ENCODE measurements around the gene TBX21.
"Not testable (repeated sequence)": the region's sequence is repeated elsewhere in the genome, so short reads cannot be mapped to it uniquely, and the experiment has no call there.

Gene TBX21

GRCh38 chr17:47725446-47726111 lies 7.5 kb upstream of the TBX21 start:
- DNase-seq, result no peak

DNA sequence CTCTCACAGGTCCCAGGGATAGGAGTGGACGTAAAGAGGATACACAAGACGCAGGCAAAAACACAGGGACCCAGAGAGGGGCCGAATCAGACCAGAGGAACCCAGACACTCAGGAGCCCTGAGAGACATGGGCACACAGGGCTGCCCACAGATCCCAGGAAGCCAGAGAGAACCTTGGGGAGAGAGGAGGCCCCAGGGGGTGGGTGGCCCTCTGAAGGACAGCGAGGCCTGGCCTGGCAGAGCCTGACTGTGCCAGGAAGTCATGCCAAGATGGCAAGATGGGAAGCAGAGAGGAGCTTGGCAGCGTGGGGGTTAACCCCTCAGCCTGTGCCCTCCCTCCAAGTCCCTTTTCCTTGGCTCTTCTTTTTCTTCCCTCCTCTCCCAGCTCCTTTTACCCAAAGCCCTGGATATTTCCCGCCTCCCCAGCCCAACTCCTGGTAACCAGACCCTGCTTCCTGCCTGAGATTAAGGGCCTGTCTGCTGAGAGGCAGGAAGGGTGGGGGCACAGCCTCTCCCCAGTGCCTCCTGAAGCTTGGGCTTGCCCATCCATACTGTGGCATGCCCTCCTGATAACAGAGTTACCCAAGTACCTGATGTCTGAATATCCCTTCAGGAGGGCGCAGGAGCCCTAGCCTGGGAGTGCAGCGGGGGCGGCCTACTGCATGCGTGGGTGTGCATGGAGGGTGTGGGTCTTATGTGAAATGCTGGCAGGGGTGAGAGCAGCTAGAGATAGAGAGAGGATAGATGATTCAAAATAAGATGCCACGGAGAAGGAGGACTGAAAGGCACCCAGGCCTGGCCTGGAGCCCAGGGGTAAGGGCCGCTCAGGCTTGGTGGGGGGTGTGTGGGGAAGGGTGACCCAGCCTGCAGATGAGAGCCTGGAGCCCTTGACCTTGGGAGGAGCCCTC lies 6.0 kb upstream of the TBX21 start:
- intact Hi-C loops (cut with DNase I), result no loop called here
- peak in 11 of 42 donors; percentile 29 to 64 (median 34) for DNase-seq

More at GRCh38 chr17:47725446-47726111, 7.5 kb upstream of the TBX21 start:
- intact Hi-C loops (cut with DNase I), result no loop called here

DNA sequence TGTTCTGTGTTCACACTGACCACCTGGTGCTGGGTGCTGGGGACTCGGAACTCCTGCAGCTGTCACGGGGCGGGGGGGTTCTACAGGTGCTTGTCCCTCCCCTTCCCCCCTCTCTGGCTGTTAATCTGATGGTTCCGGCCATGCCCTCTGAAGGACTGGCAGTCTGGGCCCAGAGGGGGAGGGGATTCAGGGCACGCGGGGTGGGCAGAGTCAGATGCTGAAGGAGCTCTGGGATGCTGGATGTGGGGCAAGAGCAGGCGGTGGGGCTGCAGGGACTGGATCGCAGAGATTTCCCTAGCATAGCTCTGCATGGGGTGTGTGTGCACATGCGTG lies 5.4 kb upstream of the TBX21 start:
- intact Hi-C loops (cut with DNase I), result no loop called here
- DNase-seq, result no peak

DNA sequence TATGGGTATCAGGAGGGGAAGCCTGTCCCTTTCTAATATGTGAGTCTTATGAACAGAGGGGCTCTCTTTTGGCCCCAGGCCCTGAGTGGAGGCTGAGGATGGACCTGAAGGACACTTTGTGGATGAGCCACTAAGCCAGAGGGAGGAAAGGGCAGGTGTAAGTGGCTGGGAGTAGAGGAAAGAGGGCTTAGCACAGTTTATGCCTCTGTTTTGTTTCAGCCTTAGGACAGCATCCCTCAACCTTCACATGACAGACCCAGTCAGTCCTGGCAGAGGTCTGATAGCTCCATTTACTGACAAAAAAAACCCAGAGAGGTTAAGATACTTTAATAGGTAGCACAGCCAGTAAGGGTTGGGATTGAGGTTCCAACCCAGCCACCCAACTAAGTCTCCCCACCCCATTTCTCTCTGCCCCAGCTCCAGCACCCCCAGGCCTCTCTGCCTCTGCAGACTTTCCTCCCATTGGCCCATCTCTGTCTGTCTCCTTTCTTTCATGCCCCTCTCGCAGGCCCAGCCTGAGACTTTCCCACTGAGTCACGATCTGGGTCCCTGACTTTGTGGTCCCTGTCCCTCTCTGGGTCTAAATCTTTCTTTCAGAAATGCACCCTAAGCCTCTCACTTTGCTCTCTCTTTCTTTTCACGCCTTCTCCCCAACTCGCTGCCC lies 4.7 kb upstream of the TBX21 start:
- no peak for DNase-seq
- intact Hi-C loops (cut with DNase I), result no loop called here

DNA sequence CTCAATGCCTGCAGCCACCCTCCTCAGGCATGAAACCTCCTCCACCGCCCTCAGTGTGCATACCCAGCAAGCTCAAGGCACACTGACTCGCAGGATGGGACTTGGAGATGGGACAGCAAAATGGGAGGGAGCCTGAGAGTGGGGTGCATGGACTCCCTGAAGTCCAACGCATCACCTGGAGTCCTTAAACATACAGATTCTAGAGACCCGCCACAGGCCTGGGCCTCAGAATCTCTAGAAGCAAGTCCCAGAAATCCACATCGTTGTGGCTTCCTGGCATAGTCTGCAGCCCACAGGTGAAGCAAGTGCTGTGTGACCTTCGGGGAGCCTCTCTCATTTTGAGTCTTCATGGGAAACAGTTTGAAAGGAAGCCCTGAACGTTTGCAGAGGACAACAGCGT lies 3.6 kb upstream of the TBX21 start:
- intact Hi-C loops (cut with DNase I), result no loop called here
- DNase-seq, result no peak

GRCh38 chr17:47730681-47731080 lies 2.4 kb upstream of the TBX21 start:
- DNase-seq, result no peak
- intact Hi-C loops (cut with DNase I), result no loop called here

- intact Hi-C loops (cut with DNase I), result no loop called here
- DNase-seq, result no peak
Measured at GRCh38 chr17:47731396-47731795, 1.6 kb upstream of the TBX21 start.

DNA sequence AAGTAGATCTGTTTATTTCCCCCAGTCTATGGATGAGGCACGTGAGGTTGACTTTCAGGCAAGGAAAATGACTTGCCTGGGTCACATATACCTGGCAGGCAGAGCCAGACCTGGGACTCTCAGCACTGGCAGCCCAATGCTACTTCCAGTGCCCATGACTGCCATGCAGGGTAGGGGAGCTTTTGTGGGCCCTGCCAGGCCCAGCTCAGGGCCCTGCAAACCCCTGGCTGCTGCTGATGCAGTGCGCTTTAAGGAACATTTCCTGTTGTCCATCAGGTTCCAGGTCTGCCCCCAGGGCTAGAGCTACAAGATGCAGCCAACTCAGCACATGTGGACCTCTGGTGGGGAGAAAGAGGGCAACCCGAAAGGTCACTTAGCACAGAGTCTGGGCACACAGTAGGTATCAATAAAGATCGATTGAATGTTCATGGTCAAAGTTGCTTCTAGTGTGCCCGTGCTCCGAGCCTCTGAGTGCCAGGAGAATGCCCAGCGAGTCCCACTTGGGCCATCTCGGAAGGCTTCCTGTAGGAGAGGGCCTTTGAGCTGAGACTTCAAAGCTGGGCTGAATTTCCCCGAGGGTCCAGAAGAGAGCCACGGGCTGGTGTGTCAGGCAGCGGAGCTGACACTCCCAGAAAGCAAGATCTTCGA lies 513 bp upstream of the TBX21 start:
- intact Hi-C loops (cut with DNase I), result no loop called here
- no peak for DNase-seq

GRCh38 chr17:47733674-47734410 lies 806 bp downstream of the TBX21 start:
- intact Hi-C loops (cut with DNase I), result no loop called here

GRCh38 chr17:47735139-47735464 lies 2.1 kb downstream of the TBX21 start:
- intact Hi-C loops (cut with DNase I), result no loop called here
- DNase-seq, result peak in 1 of 42 donors; percentile 10

More at GRCh38 chr17:47733674-47734410, 806 bp downstream of the TBX21 start:
- DNase-seq, result peak in 1 of 42 donors; percentile 7

DNA sequence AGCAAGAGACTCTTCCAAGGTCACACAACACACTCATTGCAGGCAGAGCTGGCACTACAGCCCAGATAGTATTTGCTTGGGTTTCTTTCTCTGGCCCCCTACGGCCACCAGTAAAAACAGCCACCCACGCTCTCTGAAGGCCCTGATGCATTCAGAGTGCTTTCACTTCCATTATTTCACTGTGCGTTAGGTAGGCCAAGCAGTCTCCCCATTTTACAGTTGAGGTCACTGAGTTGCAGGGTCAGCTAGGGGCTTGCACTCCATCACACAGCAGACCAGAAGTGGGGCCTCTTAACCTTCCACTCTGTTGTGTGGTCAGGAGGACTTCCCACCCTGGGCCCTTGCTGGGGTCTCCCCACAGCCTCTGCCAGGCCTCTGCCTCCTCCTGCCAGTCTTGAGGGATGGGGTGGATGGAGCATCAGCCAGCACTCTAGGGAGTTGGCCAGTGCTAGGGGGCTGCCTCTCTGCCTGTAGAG lies 2.5 kb downstream of the TBX21 start:
- intact Hi-C loops (cut with DNase I), result no loop called here
- DNase-seq, result peak in 9 of 42 donors; percentile 1 to 30 (median 17)

GRCh38 chr17:47736501-47737495 lies 3.8 kb downstream of the TBX21 start:
- DNase-seq, result peak in 8 of 42 donors; percentile 1 to 29 (median 12)
- intact Hi-C loops (cut with DNase I), result no loop called here

- DNase-seq, result peak in 6 of 42 donors; percentile 4 to 18 (median 8)
- intact Hi-C loops (cut with DNase I), result no loop called here
Measured at GRCh38 chr17:47738178-47738577, 5.1 kb downstream of the TBX21 start.

GRCh38 chr17:47739150-47739549 lies 6.1 kb downstream of the TBX21 start:
- DNase-seq, result peak in 3 of 42 donors; percentile 8 to 16 (median 12)
- intact Hi-C loops (cut with DNase I), result no loop called here

- DNase-seq, result peak in 4 of 42 donors; percentile 13 to 41 (median 29)
- intact Hi-C loops (cut with DNase I), result not testable (repeated sequence)
Measured at GRCh38 chr17:47739945-47740344, 6.9 kb downstream of the TBX21 start.

DNA sequence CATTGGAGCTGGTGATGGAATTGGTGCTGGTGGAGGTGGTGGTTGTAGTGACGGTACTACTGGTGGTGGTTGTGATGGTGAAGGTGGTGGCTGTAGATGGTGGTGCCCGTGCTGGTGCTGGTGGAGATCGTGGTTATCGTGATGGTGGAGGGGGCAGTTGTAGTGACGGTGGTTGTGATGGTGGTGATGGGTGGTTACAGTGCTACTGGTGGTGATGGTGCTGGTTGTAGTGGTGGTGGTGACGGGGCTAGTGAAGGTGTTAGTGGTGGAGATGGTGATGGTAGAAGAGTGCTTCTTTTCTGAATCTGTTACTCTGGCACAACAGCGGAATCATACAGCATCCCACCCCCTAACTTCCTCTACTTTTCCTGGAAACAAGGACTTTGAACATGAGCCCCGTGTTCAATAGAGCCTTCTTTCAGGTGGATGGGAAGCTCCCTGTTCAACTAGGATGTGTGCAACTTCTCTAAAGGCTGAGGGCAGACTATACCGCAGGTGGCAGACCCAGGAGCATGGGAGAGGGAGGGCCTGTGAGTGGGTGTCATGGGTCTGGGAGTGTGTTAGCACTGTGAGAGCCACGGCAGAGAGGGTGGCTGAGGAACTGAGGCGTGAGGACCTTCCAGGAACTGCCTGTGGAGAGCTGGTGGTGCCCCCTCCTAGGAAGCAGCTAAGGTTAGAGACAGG lies 8.2 kb downstream of the TBX21 start:
- intact Hi-C loops (cut with DNase I), result no loop called here

DNA sequence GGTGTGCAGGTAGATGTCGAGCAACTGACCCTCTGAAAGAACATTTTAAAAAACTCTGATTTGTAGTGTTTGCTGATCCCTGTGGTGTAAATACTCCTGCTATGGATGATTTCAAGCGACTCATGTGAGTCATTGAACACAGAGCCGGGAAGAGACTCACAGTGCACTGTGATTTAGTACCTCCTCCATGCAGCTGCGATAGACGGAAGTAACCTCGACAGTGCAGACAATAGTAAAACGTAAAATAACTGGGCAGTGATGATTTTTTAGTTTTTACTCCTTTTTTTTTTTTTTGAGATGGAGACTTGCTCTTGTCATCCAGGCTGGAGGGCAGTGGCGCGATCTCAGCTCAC lies 8.7 kb downstream of the TBX21 start:
- intact Hi-C loops (cut with DNase I), result no loop called here
- peak in 3 of 42 donors; percentile 1 to 28 (median 6) for DNase-seq

More for the DNA sequence above, 8.2 kb downstream of the TBX21 start:
- DNase-seq, result peak in 4 of 42 donors; percentile 10 to 32 (median 29)

Measured in head of caudate nucleus (tissue), 42 donors.